T-cell (primary cell): ENCODE results near the gene LHPP. TPM values are rescaled to one million over a fixed set of nuclear protein-coding genes. Genes with fewer than 3 reads are reported as not detected.

Experiments used
- ATAC-seq, 4 experiments: fragments of 200-7000 bp in 3 of 4; fragments of 150-1000 bp in 1 of 4; cut with Tn5 transposase; replicated peaks in 1 of 4; 1 replicate in 3 of 4; 2 replicates in 1 of 4; pipeline ENCODE4 v1.10.0; 2021; ENCODE audit warnings: moderate library complexity in 3 of 4, mild to moderate bottlenecking in 2 of 4, moderate number of reproducible peaks in 1 of 4
- CTCF ChIA-PET, 2 donors: fragments of 300-600 bp; sonication (Branson Sonifier 250); formaldehyde crosslinking; loops; one replicate each; lab custom pipeline; 2022; ENCODE audit warnings: antibody characterized with exemption in 2 of 2; lab: Charles Lee
- POLR2A ChIA-PET, 2 donors: fragments of 300-600 bp; sonication (Branson Sonifier 250); formaldehyde crosslinking; loops; one replicate each; lab custom pipeline; 2022; ENCODE audit warnings: antibody characterized with exemption in 2 of 2; lab: Charles Lee
- DNase-seq, 35 experiments: peaks; one replicate each; pipeline versions ENCODE4 v3.0.0 to v3.0.0-alpha.2; 2013 to 2023
- H3K27ac ChIP-seq: one replicate; pipeline ENCODE4 v1.5.1; 2013; ENCODE audit warnings: low read length
- H3K27me3 ChIP-seq, 2 experiments: replicated peaks in 1 of 2; 1 replicate in 1 of 2; 2 replicates in 1 of 2; pipeline versions ENCODE4 v1.6.1 to v1.7.0; 2013; ENCODE audit warnings: low read length in 1 of 2, mixed read lengths in 1 of 2; ENCODE audit not compliant: control insufficient read depth in 2 of 2, insufficient read depth in 2 of 2; ENCODE audit errors: extremely low read depth in 1 of 2
- H3K36me3 ChIP-seq, 2 donors: 1 replicate in 1 of 2; 2 replicates in 1 of 2; pipeline versions ENCODE4 v1.6.1 to v1.7.0; 2013; ENCODE audit warnings: low read length in 1 of 2; ENCODE audit not compliant: control insufficient read depth in 2 of 2, insufficient read depth in 1 of 2; ENCODE audit errors: extremely low read depth in 1 of 2
- H3K4me1 ChIP-seq, 2 experiments: 1 replicate in 1 of 2; 2 replicates in 1 of 2; pipeline versions ENCODE4 v1.6.1 to v1.7.0; 2013; ENCODE audit warnings: low read length in 2 of 2, mixed read lengths in 1 of 2; ENCODE audit not compliant: insufficient read depth in 2 of 2, control insufficient read depth in 1 of 2; ENCODE audit errors: extremely low read depth in 1 of 2
- H3K4me3 ChIP-seq, 2 donors: 1 replicate in 1 of 2; 2 replicates in 1 of 2; pipeline versions ENCODE4 v1.5.1 to v1.7.0; 2013; ENCODE audit warnings: mild to moderate bottlenecking in 2 of 2, low read length in 1 of 2, moderate library complexity in 1 of 2; ENCODE audit not compliant: control insufficient read depth in 1 of 2; ENCODE audit errors: extremely low read depth in 1 of 2
- H3K9me3 ChIP-seq: 2 replicates; pipeline ENCODE4 v1.7.0; 2013
- H3K27ac Mint-ChIP-seq, 2 donors: one replicate each; pipeline ENCODE4 v1.8.0; 2020 to 2021; ENCODE audit warnings: mild to moderate bottlenecking in 2 of 2, mixed read lengths in 2 of 2
- H3K27me3 Mint-ChIP-seq, 2 donors: one replicate each; pipeline ENCODE4 v1.8.0; 2021 to 2022; ENCODE audit warnings: mixed read lengths in 2 of 2
- H3K36me3 Mint-ChIP-seq: one replicate; pipeline ENCODE4 v1.8.0; 2021; ENCODE audit warnings: mixed read lengths
- H3K4me1 Mint-ChIP-seq, 3 donors: one replicate each; pipeline ENCODE4 v1.8.0; 2020 to 2022; ENCODE audit warnings: mixed read lengths in 3 of 3, mild to moderate bottlenecking in 1 of 3
- H3K4me3 Mint-ChIP-seq, 3 donors: one replicate each; pipeline ENCODE4 v1.8.0; 2020 to 2022; ENCODE audit warnings: mild to moderate bottlenecking in 3 of 3, mixed read lengths in 3 of 3, moderate library complexity in 3 of 3
- H3K9me3 Mint-ChIP-seq, 3 donors: one replicate each; pipeline ENCODE4 v1.8.0; 2020 to 2022; ENCODE audit warnings: mixed read lengths in 3 of 3
- WGBS: methylation state at CpG from one replicate; pipeline ENCODE4 v1.1.5; 2013; ENCODE audit warnings: missing lambda C conversion rate; ENCODE audit not compliant: insufficient coverage; 5-methylcytosine and 5-hydroxymethylcytosine counted together
- total RNA-seq, 35 experiments: library from RNA in 6 of 35; stranded (reverse) in 6 of 35; fragments of 120-200 nt in 1 of 35; gene quantifications; one replicate each; pipeline versions ENCODE4 v1.2.1 to v1.2.4 and lab custom pipeline; 2013 to 2026

LHPP gene
- total RNA-seq, 5 donors from 2014 or later (not counting 1 experiment from before 2014, with no cell fraction given) = 13.2 to 27.4 (median 22.3) TPM

GRCh38 chr10:124656541-124656940 lies 194.9 kb downstream of the LHPP start:
- H3K4me1 Mint-ChIP-seq = peaks cover 82 to 96% (median 89%) of the 10 kb centered on the region in 3 donors
- WGBS = no CpG with 5 or more reads among the region's 6 CpGs
- no peaks in the 10 kb centered on the region for H3K9me3 Mint-ChIP-seq
- no peaks in the 10 kb centered on the region for H3K27me3 Mint-ChIP-seq
- H3K4me3 ChIP-seq = no peak overlapping the region
- H3K27ac Mint-ChIP-seq = peak overlapping the region; percentile 61 to 74
- no peak for ATAC-seq
- POLR2A ChIA-PET = no interaction called here
- no peak for DNase-seq
- no peaks in the 10 kb centered on the region for H3K27me3 ChIP-seq
- CTCF ChIA-PET = interaction anchor here in 1 of 2 donors (1.3 to 1.7 kb wide), 2 partner anchors 62 to 85 kb away, joined by 5 to 6 read pairs; no protein-coding TSS in a partner anchor
- no peak overlapping the region for H3K4me3 Mint-ChIP-seq
- peaks cover 0 to 20% of the 10 kb centered on the region in 2 donors for H3K36me3 ChIP-seq
- peaks cover 25 to 95% of the 10 kb centered on the region in 2 experiments for H3K4me1 ChIP-seq
- H3K9me3 ChIP-seq = no peaks in the 10 kb centered on the region
- peaks cover 9% of the 10 kb centered on the region for H3K36me3 Mint-ChIP-seq
- peak overlapping the region; percentile 13 for H3K27ac ChIP-seq

DNA sequence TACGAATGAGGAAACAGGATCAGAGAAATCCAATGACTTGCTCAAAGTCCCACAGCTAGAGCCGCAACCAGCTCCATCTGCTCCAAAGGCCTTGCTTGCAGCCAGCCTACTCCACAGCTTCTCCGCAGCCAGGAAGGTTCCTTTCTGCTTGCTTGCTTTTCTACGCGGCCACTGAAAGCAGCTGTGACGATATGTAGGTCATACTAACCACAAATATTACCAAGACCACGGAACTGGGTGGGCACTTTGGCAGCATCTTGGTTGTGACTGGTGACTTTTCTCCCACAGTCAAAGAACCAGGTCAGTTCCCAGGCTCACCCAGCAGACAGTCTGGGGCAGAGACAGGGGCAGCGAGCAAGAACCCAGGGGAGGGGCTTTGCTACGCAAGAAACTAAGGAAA lies 196.2 kb downstream of the LHPP start:
- H3K27ac ChIP-seq = peak overlapping the region; percentile 88
- POLR2A ChIA-PET = interaction anchor here in 1 of 2 donors (0.9 kb wide), 2 partner anchors 9 to 65 kb away, joined by 3 to 4 read pairs; no protein-coding TSS in a partner anchor
- peak overlapping the region; percentile 19 to 65 (median 54) for H3K4me3 Mint-ChIP-seq
- H3K36me3 ChIP-seq = peaks cover 0 to 24% of the 10 kb centered on the region in 2 donors
- H3K9me3 Mint-ChIP-seq = no peaks in the 10 kb centered on the region
- no peaks in the 10 kb centered on the region for H3K27me3 ChIP-seq
- 39% methylated on average over 7 of the region's 9 CpGs for WGBS
- peak overlapping the region; percentile 92 to 96 for H3K27ac Mint-ChIP-seq
- H3K36me3 Mint-ChIP-seq = peaks cover 12% of the 10 kb centered on the region
- ATAC-seq (peak in 3 of 4 experiments; percentile 12 to 57 (median 47)), DNase-seq (peak in 30 of 35 experiments; percentile 26 to 78 (median 46))
- peaks cover 23 to 94% of the 10 kb centered on the region in 2 experiments for H3K4me1 ChIP-seq
- no peak overlapping the region for H3K4me3 ChIP-seq
- H3K4me1 Mint-ChIP-seq = peaks cover 73 to 95% (median 84%) of the 10 kb centered on the region in 3 donors
- H3K27me3 Mint-ChIP-seq = no peaks in the 10 kb centered on the region
- H3K9me3 ChIP-seq = no peaks in the 10 kb centered on the region
- CTCF ChIA-PET = interaction anchor here in 1 of 2 donors (1.1 to 2.8 kb wide), 4 partner anchors 9 to 84 kb away, joined by 3 to 8 read pairs (median 6); no protein-coding TSS in a partner anchor

DNA sequence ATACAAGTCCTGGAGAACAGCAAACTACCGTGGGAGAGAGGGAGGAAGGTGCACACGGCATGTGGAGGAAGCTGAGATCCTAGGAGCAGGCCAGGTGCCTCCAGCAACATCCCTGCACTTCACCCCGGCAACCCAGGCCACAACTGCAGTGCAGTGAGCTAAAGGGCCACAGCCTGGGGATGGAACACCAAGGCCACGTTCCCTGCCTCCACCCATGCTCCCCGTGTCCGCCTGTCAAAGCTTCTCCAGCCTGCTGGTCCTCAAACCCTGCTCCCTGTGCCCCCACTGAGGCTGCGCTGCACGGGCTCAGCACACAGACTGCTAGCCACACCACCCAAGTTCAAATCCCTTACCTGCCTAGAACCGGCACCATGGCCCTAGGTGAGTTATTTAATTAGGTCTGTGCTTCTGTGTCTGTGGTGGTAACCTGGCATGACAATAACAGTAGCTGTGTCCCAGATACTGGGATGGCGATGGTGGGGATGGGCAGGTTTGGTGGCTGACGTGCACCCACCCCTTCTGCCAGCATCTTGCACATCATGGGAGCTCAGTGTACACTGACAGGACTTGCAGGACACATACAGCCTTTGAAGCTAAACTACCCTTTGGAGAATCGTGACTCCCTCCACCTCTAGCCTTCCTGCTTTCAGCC lies 197.1 kb downstream of the LHPP start:
- Mint-ChIP-seq H3K4me3 (peak overlapping the region; percentile 21 to 54 (median 21)), H3K27me3 (no peaks in the 10 kb centered on the region), H3K36me3 (peaks cover 12% of the 10 kb centered on the region), H3K9me3 (no peaks in the 10 kb centered on the region), H3K4me1 (peaks cover 68 to 92% (median 80%) of the 10 kb centered on the region in 3 donors), H3K27ac (peak overlapping the region; percentile 92 to 96)
- WGBS = 76% methylated on average over 8 of the region's 12 CpGs
- no peaks in the 10 kb centered on the region for H3K27me3 ChIP-seq
- CTCF ChIA-PET = interaction anchor here in 1 of 2 donors (0.8 to 2.8 kb wide), 6 partner anchors 9 to 83 kb away, joined by 3 to 10 read pairs (median 4); no protein-coding TSS in a partner anchor
- H3K27ac ChIP-seq = peak overlapping the region; percentile 88
- H3K4me3 ChIP-seq = no peak overlapping the region
- peaks cover 23 to 94% of the 10 kb centered on the region in 2 experiments for H3K4me1 ChIP-seq
- ATAC-seq (peak in 1 of 4 experiments; percentile 4), DNase-seq (peak in 1 of 35 experiments; percentile 34)
- no peaks in the 10 kb centered on the region for H3K9me3 ChIP-seq
- POLR2A ChIA-PET = interaction anchor here in 1 of 2 donors (1.3 kb wide), 1 partner anchor 59 kb away, joined by 4 read pairs; no protein-coding TSS in a partner anchor
- H3K36me3 ChIP-seq = peaks cover 5 to 26% of the 10 kb centered on the region in 2 donors

- ChIA-PET POLR2A (interaction anchor here in 1 of 2 donors (1.3 kb wide), 1 partner anchor 58 kb away, joined by 4 read pairs; no protein-coding TSS in a partner anchor), CTCF (interaction anchor here in 1 of 2 donors (0.8 to 2.8 kb wide), 6 partner anchors 9 to 82 kb away, joined by 3 to 10 read pairs (median 4); no protein-coding TSS in a partner anchor)
- peaks cover 22 to 94% of the 10 kb centered on the region in 2 experiments for H3K4me1 ChIP-seq
- Mint-ChIP-seq H3K4me3 (peak overlapping the region; percentile 14 to 54 (median 21)), H3K9me3 (no peaks in the 10 kb centered on the region), H3K4me1 (peaks cover 64 to 89% (median 76%) of the 10 kb centered on the region in 3 donors), H3K36me3 (peaks cover 12% of the 10 kb centered on the region), H3K27ac (peak overlapping the region; percentile 92 to 96), H3K27me3 (no peaks in the 10 kb centered on the region)
- no peaks in the 10 kb centered on the region for H3K27me3 ChIP-seq
- H3K9me3 ChIP-seq = no peaks in the 10 kb centered on the region
- no peak overlapping the region for H3K4me3 ChIP-seq
- DNase-seq (peak in 1 of 35 experiments; percentile 49), ATAC-seq (peak; percentile 32 to 50 (median 38))
- 0% methylated on average over 1 of the region's 2 CpGs for WGBS
- H3K36me3 ChIP-seq = peaks cover 5 to 28% of the 10 kb centered on the region in 2 donors
- peak overlapping the region; percentile 88 for H3K27ac ChIP-seq
Measured at GRCh38 chr10:124659380-124659779, 197.8 kb downstream of the LHPP start.

DNA sequence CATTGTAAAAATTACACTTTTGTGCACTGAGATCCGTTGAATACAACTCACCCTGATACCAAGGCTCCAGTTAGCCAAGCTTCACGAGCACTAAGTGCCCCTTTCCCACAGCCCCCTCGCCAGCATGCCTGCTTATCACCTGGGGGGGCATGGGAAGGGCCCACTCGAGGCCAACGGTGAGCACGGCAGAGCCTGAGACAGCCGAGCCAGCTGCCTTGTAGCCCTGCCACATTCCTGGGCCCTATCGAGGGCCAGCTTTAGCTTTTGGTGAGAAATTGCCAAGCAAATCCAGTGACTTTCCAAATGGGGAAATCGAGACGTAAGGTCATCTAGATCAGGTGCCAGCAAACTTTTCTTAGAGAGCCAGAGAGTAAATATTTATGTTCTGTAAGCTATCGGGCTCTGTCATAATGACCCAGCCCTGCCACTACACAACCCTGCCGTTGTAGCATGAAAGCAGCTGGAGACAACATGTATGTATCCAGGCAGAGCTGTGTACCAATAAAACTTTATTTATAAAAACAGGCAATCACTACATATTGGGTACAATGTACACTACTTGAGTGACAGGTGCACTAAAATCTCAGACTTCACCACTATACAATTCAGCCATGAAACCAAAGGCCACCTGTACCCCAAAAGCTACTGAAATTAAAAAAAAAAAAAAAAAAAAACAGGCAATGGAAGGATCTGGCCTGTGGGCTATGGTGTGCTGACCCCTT lies 198.9 kb downstream of the LHPP start:
- H3K4me3 Mint-ChIP-seq = peak overlapping the region in 1 of 3 donors; percentile 54
- DNase-seq (no peak), ATAC-seq (no peak)
- WGBS = 98% methylated on average over 8 of the region's 12 CpGs
- peaks cover 20% of the 10 kb centered on the region for H3K36me3 Mint-ChIP-seq
- peaks cover 64 to 89% (median 73%) of the 10 kb centered on the region in 3 donors for H3K4me1 Mint-ChIP-seq
- peaks cover 9 to 31% of the 10 kb centered on the region in 2 donors for H3K36me3 ChIP-seq
- H3K27me3 Mint-ChIP-seq = no peaks in the 10 kb centered on the region
- H3K27me3 ChIP-seq = no peaks in the 10 kb centered on the region
- H3K27ac ChIP-seq = peak overlapping the region; percentile 88
- H3K4me3 ChIP-seq = no peak overlapping the region
- POLR2A ChIA-PET = interaction anchor here in 1 of 2 donors (0.6 to 1.0 kb wide), 2 partner anchors 18 to 34 kb away, joined by 3 to 4 read pairs; no protein-coding TSS in a partner anchor
- H3K9me3 Mint-ChIP-seq = no peaks in the 10 kb centered on the region
- CTCF ChIA-PET = interaction anchor here (0.6 to 1.2 kb wide), 4 partner anchors 17 to 1280 kb away, joined by 3 to 4 read pairs (median 4); no protein-coding TSS in a partner anchor
- H3K4me1 ChIP-seq = peaks cover 13 to 94% of the 10 kb centered on the region in 2 experiments
- peak overlapping the region; percentile 92 to 96 for H3K27ac Mint-ChIP-seq
- H3K9me3 ChIP-seq = no peaks in the 10 kb centered on the region
